Esophagus squamous epithelium (tissue), 5 donors: ENCODE results near the gene NKX2-2. TPM values are rescaled to one million over a fixed set of nuclear protein-coding genes. Genes with fewer than 3 reads are reported as not detected.

Source experiments
- DNase-seq: peaks from one replicate; lab custom pipeline; 2025; lab: John Stamatoyannopoulos, UW
- H3K27ac ChIP-seq, 4 donors: fragments of 200-600 bp; sonication (generic); one replicate each; pipeline ENCODE4 v1.5.1; 2016 to 2019; ENCODE audit warnings: mild to moderate bottlenecking in 1 of 4
- H3K27me3 ChIP-seq, 4 donors: fragments of 200-600 bp; sonication (generic); 1 replicate in 3 of 4; 2 replicates in 1 of 4; pipeline versions ENCODE4 v1.5.1 to v1.6.0; 2017 to 2021; ENCODE audit warnings: antibody characterized with exemption in 1 of 4
- H3K36me3 ChIP-seq, 3 donors: fragments of 200-600 bp; sonication (generic); one replicate each; pipeline ENCODE4 v1.5.1; 2016 to 2019
- H3K4me1 ChIP-seq, 3 donors: fragments of 200-600 bp; sonication (generic); one replicate each; pipeline ENCODE4 v1.5.1; 2017 to 2019
- H3K4me3 ChIP-seq, 4 donors: fragments of 200-600 bp; sonication (generic); 1 replicate in 3 of 4; 2 replicates in 1 of 4; pipeline ENCODE4 v1.5.1; 2016 to 2019; ENCODE audit warnings: mild to moderate bottlenecking in 2 of 4, moderate library complexity in 1 of 4
- H3K9me3 ChIP-seq, 3 donors: fragments of 200-600 bp; sonication (generic); one replicate each; pipeline ENCODE4 v1.5.1; 2016 to 2019
- CTCF ChIP-seq, 6 experiments: fragments of 450-650 bp in 4 of 6; fragments of 200-600 bp in 2 of 6; sonication (generic) in 2 of 6; IDR thresholded peaks; one replicate each; pipeline ENCODE4 v1.5.1; 2016 to 2019; ENCODE audit warnings: antibody characterized with exemption in 6 of 6, mild to moderate bottlenecking in 4 of 6, moderate library complexity in 4 of 6
- POLR2A ChIP-seq, 4 donors: fragments of 450-650 bp; IDR thresholded peaks; one replicate each; pipeline ENCODE4 v1.6.1; 2017; ENCODE audit warnings: antibody characterized with exemption in 4 of 4, mild to moderate bottlenecking in 4 of 4, moderate library complexity in 3 of 4
- WGBS, 2 donors: methylation state at CpG; one replicate each; pipeline ENCODE4 v1.1.5; 2018; 5-methylcytosine and 5-hydroxymethylcytosine counted together
- intact Hi-C: fragments of 100-400 bp; cut with DNase I; formaldehyde crosslinking; loops from one replicate; pipeline ENCODE4 v1.15.0; 2022
- total RNA-seq, 4 donors: library from RNA; depleted of rRNA; stranded (reverse); fragments of >200 nt; gene quantifications; one replicate each; pipeline ENCODE4 v1.1.0, GENCODE V29; 2016
- donor health status: DM: yes; HTN: yes; CAD: no.

The NKX2-2 gene
- total RNA-seq, 4 donors from 2014 or later: not detected

GRCh38 chr20:21515300-21516179, 1.7 kb upstream of the NKX2-2 start:
- H3K27ac ChIP-seq: no peak overlapping the region
- intact Hi-C loops: no loop called here
- 5 to 20% methylated on average over 22 to 32 of the region's 61 CpGs for WGBS, 2 donors
- H3K9me3 ChIP-seq: no peaks in the 10 kb centered on the region
- H3K36me3 ChIP-seq: no peaks in the 10 kb centered on the region
- TF ChIP-seq POLR2A (IDR thresholded peaks at IDR 0.05) (no peak), CTCF (IDR thresholded peaks at IDR 0.05) (no peak)
- peaks cover 37 to 72% (median 48%) of the 10 kb centered on the region in 3 donors for H3K4me1 ChIP-seq
- no peak for DNase-seq
- H3K27me3 ChIP-seq: peaks cover 52 to 100% (median 68%) of the 10 kb centered on the region in 4 donors
- H3K4me3 ChIP-seq: peak overlapping the region in 1 of 4 donors; percentile 58

GRCh38 chr20:21514553-21515251, 838 bp upstream of the NKX2-2 start:
- Histone ChIP-seq H3K4me1 (peaks cover 45 to 81% (median 56%) of the 10 kb centered on the region in 3 donors), H3K4me3 (peak overlapping the region in 2 of 4 donors; percentile 35 to 58)

GRCh38 chr20:21513181-21513663, 642 bp downstream of the NKX2-2 start:
- H3K27me3 ChIP-seq: peaks cover 52 to 100% (median 70%) of the 10 kb centered on the region in 4 donors
- H3K36me3 ChIP-seq: no peaks in the 10 kb centered on the region
- TF ChIP-seq POLR2A (IDR thresholded peaks at IDR 0.05): no peak
- TF ChIP-seq CTCF (IDR thresholded peaks at IDR 0.05): no peak
- peaks cover 45 to 85% (median 57%) of the 10 kb centered on the region in 3 donors for H3K4me1 ChIP-seq
- no peak overlapping the region for H3K27ac ChIP-seq
- DNase-seq: no peak
- H3K4me3 ChIP-seq: peak overlapping the region in 3 of 4 donors; percentile 2 to 58 (median 35)
- intact Hi-C loops: no loop called here
- 10 to 15% methylated on average over 9 to 17 of the region's 30 CpGs for WGBS, 2 donors
- H3K9me3 ChIP-seq: no peaks in the 10 kb centered on the region

More at GRCh38 chr20:21514553-21515251, 838 bp upstream of the NKX2-2 start:
- WGBS, 2 donors: 2 to 4% methylated on average over 21 to 25 of the region's 39 CpGs
- H3K9me3 ChIP-seq: no peaks in the 10 kb centered on the region
- intact Hi-C loops: no loop called here
- TF ChIP-seq CTCF (IDR thresholded peaks at IDR 0.05) (no peak), POLR2A (IDR thresholded peaks at IDR 0.05) (no peak)
- no peak for DNase-seq
- H3K36me3 ChIP-seq: no peaks in the 10 kb centered on the region
- H3K27ac ChIP-seq: no peak overlapping the region
- peaks cover 52 to 100% (median 71%) of the 10 kb centered on the region in 4 donors for H3K27me3 ChIP-seq

- H3K36me3 ChIP-seq: no peaks in the 10 kb centered on the region
- H3K4me1 ChIP-seq: peaks cover 45 to 84% (median 57%) of the 10 kb centered on the region in 3 donors
- peak overlapping the region in 3 of 4 donors; percentile 2 to 58 (median 35) for H3K4me3 ChIP-seq
- H3K27me3 ChIP-seq: peaks cover 57 to 100% (median 71%) of the 10 kb centered on the region in 4 donors
- DNase-seq: no peak
- no peak overlapping the region for H3K27ac ChIP-seq
- intact Hi-C loops: no loop called here
- H3K9me3 ChIP-seq: no peaks in the 10 kb centered on the region
- WGBS, 2 donors: 1 to 13% methylated on average over 23 to 25 of the region's 34 CpGs
- TF ChIP-seq POLR2A (IDR thresholded peaks at IDR 0.05) (no peak), CTCF (IDR thresholded peaks at IDR 0.05) (no peak)
These were observed 1.2 kb downstream of the NKX2-2 start for GRCh38 chr20:21512634-21513180.
